DOHH2 (cell line): ENCODE measurements around the gene OR5L1.

Source experiments
- H3F3A ChIP-seq: fragments of 200-600 bp; sonication (generic), shearing (Covaris generic); 2 replicates; pipeline ENCODE4 v1.6.0; 2016; ENCODE audit warnings: antibody characterized with exemption, mild to moderate bottlenecking; ENCODE audit not compliant: control insufficient read depth, insufficient read depth
- H3K27ac ChIP-seq: fragments of 200-600 bp; sonication (generic); 2 replicates; pipeline ENCODE4 v1.5.1; 2014; ENCODE audit warnings: low read depth, mild to moderate bottlenecking, low read length, moderate library complexity
- H3K27me3 ChIP-seq: fragments of 200-600 bp; sonication (generic); 2 replicates; pipeline ENCODE4 v1.6.1; 2014; ENCODE audit warnings: mild to moderate bottlenecking, low read length, mixed read lengths; ENCODE audit not compliant: control insufficient read depth
- H3K36me3 ChIP-seq: fragments of 200-600 bp; sonication (generic); 2 replicates; pipeline ENCODE4 v1.6.1; 2014; ENCODE audit warnings: mild to moderate bottlenecking, low read length, moderate library complexity, mixed read lengths; ENCODE audit not compliant: control insufficient read depth
- H3K4me1 ChIP-seq: fragments of 200-600 bp; sonication (generic); 2 replicates; pipeline ENCODE4 v1.6.1; 2014; ENCODE audit warnings: mild to moderate bottlenecking, low read length, mixed read lengths; ENCODE audit not compliant: control insufficient read depth
- H3K4me2 ChIP-seq: fragments of 200-600 bp; sonication (generic); 2 replicates; pipeline ENCODE4 v1.6.0; 2014; ENCODE audit warnings: mild to moderate bottlenecking, low read length, moderate library complexity
- H3K4me3 ChIP-seq: fragments of 200-600 bp; sonication (generic); 2 replicates; pipeline ENCODE4 v1.5.1; 2014; ENCODE audit warnings: mild to moderate bottlenecking, low read length, mixed read lengths
- H3K79me2 ChIP-seq: fragments of 200-600 bp; sonication (generic); 2 replicates; pipeline ENCODE4 v1.6.1; 2014; ENCODE audit warnings: mild to moderate bottlenecking, low read length, mixed read lengths; ENCODE audit not compliant: control insufficient read depth
- H3K9me2 ChIP-seq: fragments of 200-600 bp; sonication (generic); replicated peaks from 2 replicates; pipeline ENCODE4 v1.6.1; 2014; ENCODE audit warnings: mild to moderate bottlenecking, low read length, mixed read lengths; ENCODE audit not compliant: control insufficient read depth
- H3K9me3 ChIP-seq: fragments of 200-600 bp; sonication (generic); 2 replicates; pipeline ENCODE4 v1.6.1; 2014; ENCODE audit warnings: antibody characterized with exemption, low read length, mixed read lengths; ENCODE audit not compliant: control insufficient read depth, insufficient read depth
- H4K20me1 ChIP-seq: fragments of 200-600 bp; sonication (generic); 2 replicates; pipeline ENCODE4 v1.6.0; 2014; ENCODE audit warnings: low read depth, mild to moderate bottlenecking, antibody characterized with exemption, low read length, moderate library complexity; ENCODE audit not compliant: control insufficient read depth, insufficient read depth
- CTCF ChIP-seq: fragments of 200-600 bp; sonication (generic); IDR thresholded peaks from one replicate; pipeline ENCODE4 v1.5.1; 2014; ENCODE audit warnings: antibody characterized with exemption, mild to moderate bottlenecking, low read depth, low read length; ENCODE audit not compliant: poor library complexity, severe bottlenecking
- EZH2phosphoT487 ChIP-seq: fragments of 200-600 bp; sonication (generic); IDR thresholded peaks from 2 replicates; pipeline ENCODE4 v1.6.1; 2017; ENCODE audit warnings: borderline replicate concordance, mild to moderate bottlenecking, antibody characterized with exemption, low read length, moderate library complexity, mixed read lengths

The OR5L1 gene

GRCh38 chr11:55795256-55795655 is 15.9 kb upstream of the OR5L1 start, which contains the start of gene OR5D14:
OR5D14 (plus strand) TSS chr11:55795556; CDS start chr11:55795556, 0 bp downstream.
- H3K4me2 ChIP-seq, result no peak within 1 kb of the TSS
- no peaks in the 10 kb centered on the region for H3K36me3 ChIP-seq
- no peaks in the 10 kb centered on the region for H4K20me1 ChIP-seq
- no peaks in the 10 kb centered on the region; the same call in 1 of the 2 replicates for H3K9me2 ChIP-seq
- H3K27me3 ChIP-seq, result no peaks in the 10 kb centered on the region
- no peak for TF ChIP-seq EZH2phosphoT487
- no peak for TF ChIP-seq CTCF
- H3K79me2 ChIP-seq, result no peaks in the 10 kb centered on the region
- H3K4me1 ChIP-seq, result no peaks in the 10 kb centered on the region
- H3K9me3 ChIP-seq, result no peaks in the 10 kb centered on the region
- H3F3A ChIP-seq, result no peaks in the 10 kb centered on the region
- no peak within 1 kb of the TSS for H3K27ac ChIP-seq
- H3K4me3 ChIP-seq, result no peak within 1 kb of the TSS

- Histone ChIP-seq H3K79me2 (no peaks in the 10 kb centered on the region), H3K4me1 (no peaks in the 10 kb centered on the region), H3K4me3 (no peak overlapping the region), H3F3A (no peaks in the 10 kb centered on the region), H3K36me3 (no peaks in the 10 kb centered on the region), H3K4me2 (no peak overlapping the region), H3K27me3 (no peaks in the 10 kb centered on the region), H3K9me3 (peaks cover 9% of the 10 kb centered on the region; the same call in 1 of the 2 replicates), H3K27ac (no peak overlapping the region), H4K20me1 (no peaks in the 10 kb centered on the region), H3K9me2 (no peaks in the 10 kb centered on the region)
- TF ChIP-seq CTCF (no peak), EZH2phosphoT487 (no peak)
These were observed 4.9 kb upstream of the OR5L1 start for GRCh38 chr11:55806248-55806647.

DNA sequence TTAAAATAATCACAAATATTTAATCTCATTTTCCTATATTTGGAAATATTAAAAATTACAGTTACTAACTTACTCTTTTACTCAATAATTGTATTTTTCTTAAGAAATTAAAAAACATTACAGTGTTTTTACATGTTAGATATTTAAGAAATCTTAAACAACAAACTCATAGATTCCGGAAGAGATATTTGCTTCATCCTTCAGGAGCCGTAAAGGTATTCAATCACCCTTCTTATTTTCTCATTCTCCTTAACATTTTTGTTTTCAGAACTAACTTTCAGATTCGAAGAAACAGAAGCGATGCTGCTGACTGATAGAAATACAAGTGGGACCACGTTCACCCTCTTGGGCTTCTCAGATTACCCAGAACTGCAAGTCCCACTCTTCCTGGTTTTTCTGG is 8.2 kb downstream of the OR5L1 start, which contains the start of gene OR5D18:
Gene OR5D18, plus strand, starts transcription at position 301 of the 400 bp plus-strand sequence. Its CDS starts 0 bp downstream, at position 301.
- Histone ChIP-seq H3K4me1 (no peaks in the 10 kb centered on the region), H3K27ac (no peak within 1 kb of the TSS), H3K36me3 (no peaks in the 10 kb centered on the region), H3K9me3 (no peaks in the 10 kb centered on the region), H3K4me3 (no peak within 1 kb of the TSS), H3K9me2 (no peaks in the 10 kb centered on the region), H3K4me2 (no peak within 1 kb of the TSS), H3K79me2 (no peaks in the 10 kb centered on the region), H3K27me3 (no peaks in the 10 kb centered on the region), H4K20me1 (no peaks in the 10 kb centered on the region), H3F3A (no peaks in the 10 kb centered on the region)
- TF ChIP-seq CTCF (no peak), EZH2phosphoT487 (no peak)

DNA sequence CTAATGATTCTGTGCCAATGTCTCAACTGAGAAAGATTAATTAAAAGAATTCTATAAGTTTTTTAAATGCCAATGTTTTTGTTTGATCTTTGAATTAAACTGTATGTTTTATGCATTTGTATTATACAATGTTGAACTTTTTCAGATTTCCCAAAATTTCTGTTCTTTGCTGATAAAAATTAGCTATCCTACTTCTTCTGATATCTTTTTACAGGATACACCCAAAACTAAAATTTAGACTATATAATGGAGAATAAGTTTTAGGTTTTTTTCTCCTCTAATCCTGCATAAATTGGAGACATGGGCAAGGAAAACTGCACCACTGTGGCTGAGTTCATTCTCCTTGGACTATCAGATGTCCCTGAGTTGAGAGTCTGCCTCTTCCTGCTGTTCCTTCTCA is 15.8 kb downstream of the OR5L1 start, which contains the start of gene OR5L2:
Gene OR5L2, plus strand, starts transcription at position 301 of the 400 bp plus-strand sequence. Its CDS starts 0 bp downstream, at position 301.
- Histone ChIP-seq H3K27me3 (no peaks in the 10 kb centered on the region), H3K4me3 (no peak within 1 kb of the TSS), H3K36me3 (no peaks in the 10 kb centered on the region), H3K4me1 (no peaks in the 10 kb centered on the region), H3K27ac (no peak within 1 kb of the TSS), H3K79me2 (no peaks in the 10 kb centered on the region), H3K9me2 (no peaks in the 10 kb centered on the region), H4K20me1 (no peaks in the 10 kb centered on the region), H3K9me3 (no peaks in the 10 kb centered on the region), H3F3A (no peaks in the 10 kb centered on the region), H3K4me2 (no peak within 1 kb of the TSS)
- TF ChIP-seq EZH2phosphoT487 (no peak), CTCF (no peak)
